Keratinocyte (primary cell): ENCODE measurements around the gene IGFALS. TPM values are rescaled to one million over a fixed set of nuclear protein-coding genes. Genes with fewer than 3 reads are reported as not detected.

Experiments
- DNase-seq: peaks from one replicate; pipeline ENCODE4 v3.0.0-alpha.2; 2011; ENCODE audit warnings: low read depth, missing footprints, low spot score
- FAIRE-seq: peaks from 2 replicates; lab custom pipeline; 2011; peaks lifted over from hg19 to GRCh38; lab: Jason Lieb, UNC
- H2AFZ ChIP-seq: 2 replicates; pipeline ENCODE4 v1.6.0; 2012; ENCODE audit warnings: low read length, control low read depth, inconsistent platforms; ENCODE audit not compliant: control insufficient read depth
- H3K27ac ChIP-seq: 2 replicates; pipeline ENCODE4 v1.5.1; 2011; ENCODE audit warnings: low read length; ENCODE audit not compliant: control insufficient read depth, insufficient read depth
- H3K27me3 ChIP-seq: 3 replicates; pipeline ENCODE4 v1.6.0; 2011; ENCODE audit warnings: low read length; ENCODE audit not compliant: control insufficient read depth, insufficient read depth; ENCODE audit errors: extremely low read depth
- H3K36me3 ChIP-seq, 2 experiments: 2 replicates in 1 of 2; 3 replicates in 1 of 2; pipeline ENCODE4 v1.5.1; 2011; ENCODE audit warnings: low read length in 2 of 2, mild to moderate bottlenecking in 1 of 2; ENCODE audit not compliant: control insufficient read depth in 2 of 2, insufficient read depth in 2 of 2; ENCODE audit errors: extremely low read depth in 1 of 2
- H3K4me1 ChIP-seq: 3 replicates; pipeline ENCODE4 v1.5.1; 2011; ENCODE audit warnings: low read length; ENCODE audit not compliant: control insufficient read depth, insufficient read depth; ENCODE audit errors: extremely low read depth
- H3K4me2 ChIP-seq: 3 replicates; pipeline ENCODE4 v1.6.0; 2011; ENCODE audit warnings: low read depth, low read length; ENCODE audit not compliant: control insufficient read depth, insufficient read depth; ENCODE audit errors: extremely low read depth
- H3K4me3 ChIP-seq, 3 experiments: fragments of 200-600 bp in 1 of 3; sonication (generic) in 1 of 3; 2 replicates in 2 of 3; 3 replicates in 1 of 3; pipeline ENCODE4 v1.5.1; 2011 to 2016; ENCODE audit warnings: low read length in 3 of 3, mild to moderate bottlenecking in 3 of 3, control low read depth in 2 of 3, inconsistent platforms in 1 of 3, low read depth in 1 of 3, mixed read lengths in 1 of 3, mixed run types in 1 of 3, moderate library complexity in 1 of 3; ENCODE audit not compliant: control insufficient read depth in 2 of 3, insufficient read depth in 2 of 3; ENCODE audit errors: extremely low read depth in 1 of 3
- H3K79me2 ChIP-seq: 2 replicates; pipeline ENCODE4 v1.6.0; 2012; ENCODE audit warnings: low read length; ENCODE audit not compliant: control insufficient read depth, insufficient read depth
- H3K9ac ChIP-seq: 3 replicates; pipeline ENCODE4 v1.6.0; 2011; ENCODE audit warnings: low read length; ENCODE audit not compliant: control insufficient read depth, insufficient read depth; ENCODE audit errors: extremely low read depth
- H3K9me1 ChIP-seq: 3 replicates; pipeline ENCODE4 v1.6.0; 2011; ENCODE audit warnings: low read length; ENCODE audit not compliant: control insufficient read depth, insufficient read depth; ENCODE audit errors: extremely low read depth
- H3K9me3 ChIP-seq: 2 replicates; pipeline ENCODE4 v1.5.1; 2012; ENCODE audit warnings: low read depth, low read length; ENCODE audit not compliant: control insufficient read depth
- H4K20me1 ChIP-seq: 3 replicates; pipeline ENCODE4 v1.6.0; 2011; ENCODE audit warnings: low read length; ENCODE audit not compliant: control insufficient read depth, insufficient read depth; ENCODE audit errors: extremely low read depth
- CTCF ChIP-seq, 3 experiments: IDR thresholded peaks in 1 of 3; conservative IDR thresholded peaks in 1 of 3; optimal IDR thresholded peaks in 1 of 3; 2 replicates in 2 of 3; 3 replicates in 1 of 3; pipeline versions ENCODE3 to v1.5.1; 2011; ENCODE audit warnings: low read length in 3 of 3, mild to moderate bottlenecking in 3 of 3, moderate library complexity in 2 of 3, control low read depth in 1 of 3, inconsistent platforms in 1 of 3; ENCODE audit not compliant: insufficient read depth in 2 of 3; ENCODE audit errors: extremely low read depth in 1 of 3
- EZH2 ChIP-seq: IDR thresholded peaks from one replicate; pipeline ENCODE4 v1.6.1; 2012; ENCODE audit warnings: inconsistent platforms, mild to moderate bottlenecking, low read length, moderate library complexity
- dilution Hi-C: fragments of 300-500 bp; cut with MboI; formaldehyde crosslinking; loops from one replicate; pipeline ENCODE4 v1.7.0; 2020; ENCODE audit warnings: low sequenced_read_pairs; ENCODE audit not compliant: extremely low pct_ligation_motif_present
- polyA plus RNA-seq, 5 experiments: library from polyadenylated mRNA; depleted of rRNA in 3 of 5; stranded (reverse) in 3 of 5; stranded (forward) in 1 of 5; unstranded in 1 of 5; fragments of >200 nt; gene quantifications; 1 replicate in 1 of 5; 2 replicates in 3 of 5; 3 replicates in 1 of 5; pipeline versions ENCODE4 v1.2.1 to v1.2.3, GENCODE V29; 2011 to 2012; ENCODE audit warnings: missing spikeins in 2 of 5, low read depth in 1 of 5, low replicate concordance in 1 of 5

Gene IGFALS
- polyA plus RNA-seq, 1 donor (not counting 4 experiments of a cell fraction or from before 2014, with no cell fraction given): not detected

GRCh38 chr16:1820096-1820945 is 26.8 kb upstream of the IGFALS start:
- dilution Hi-C loops: no loop called here
- no peaks in the 10 kb centered on the region for H3K27me3 ChIP-seq
- no peaks in the 10 kb centered on the region for H3K79me2 ChIP-seq
- H3K4me1 ChIP-seq: peaks cover under 1% of the 10 kb centered on the region
- no peak for FAIRE-seq
- no peak overlapping the region for H3K4me3 ChIP-seq
- no peak overlapping the region for H3K27ac ChIP-seq
- no peaks in the 10 kb centered on the region for H4K20me1 ChIP-seq
- peaks cover 0 to 14% of the 10 kb centered on the region in 2 experiments for H3K36me3 ChIP-seq
- TF ChIP-seq CTCF (optimal IDR thresholded peaks at IDR 0.05 in 1 of 3, IDR thresholded peaks at IDR 0.05 in 1 of 3, conservative IDR thresholded peaks at IDR 0.05 in 1 of 3; ENCODE audit: extremely low read depth in 1 of 3, insufficient read depth in 2 of 3, low read length in 3 of 3) (no peak), EZH2 (no peak)
- no peaks in the 10 kb centered on the region for H3K9me1 ChIP-seq
- DNase-seq: no peak
- H3K9ac ChIP-seq: no peak overlapping the region
- H3K4me2 ChIP-seq: no peak overlapping the region
- H3K9me3 ChIP-seq: no peaks in the 10 kb centered on the region
- H2AFZ ChIP-seq: no peak overlapping the region

DNA sequence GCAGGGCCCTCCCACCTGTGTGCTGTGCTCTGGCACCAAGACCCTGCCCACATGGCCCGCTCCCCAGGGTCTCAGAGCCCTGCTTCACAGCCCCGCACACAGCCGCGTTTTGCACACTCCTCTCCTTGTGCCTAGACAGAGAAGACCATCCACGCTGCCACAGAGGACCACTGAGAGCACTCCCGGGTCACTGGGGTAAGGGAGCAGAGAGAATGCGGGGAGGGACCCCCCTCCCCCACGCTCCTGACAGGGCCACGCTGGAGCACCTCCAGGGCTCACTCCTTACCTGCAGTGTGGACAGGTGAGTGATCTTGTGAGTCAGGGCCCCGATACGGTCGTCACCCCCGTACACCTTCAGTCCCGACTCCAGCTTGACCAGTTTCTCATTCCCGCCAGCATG is 26.1 kb upstream of the IGFALS start:
- Histone ChIP-seq H3K27me3 (no peaks in the 10 kb centered on the region), H3K9ac (no peak overlapping the region), H4K20me1 (no peaks in the 10 kb centered on the region), H3K9me1 (no peaks in the 10 kb centered on the region), H2AFZ (no peak overlapping the region), H3K9me3 (no peaks in the 10 kb centered on the region), H3K4me1 (no peaks in the 10 kb centered on the region), H3K27ac (no peak overlapping the region), H3K79me2 (no peaks in the 10 kb centered on the region), H3K4me3 (no peak overlapping the region), H3K36me3 (peaks cover 0 to 14% of the 10 kb centered on the region in 2 experiments), H3K4me2 (no peak overlapping the region)
- FAIRE-seq: no peak
- DNase-seq: no peak
- dilution Hi-C loops: no loop called here
- no peak for TF ChIP-seq EZH2
- no peak for TF ChIP-seq CTCF (optimal IDR thresholded peaks at IDR 0.05 in 1 of 3, IDR thresholded peaks at IDR 0.05 in 1 of 3, conservative IDR thresholded peaks at IDR 0.05 in 1 of 3; ENCODE audit: extremely low read depth in 1 of 3, insufficient read depth in 2 of 3, low read length in 3 of 3)
